ENCODE results near the gene GRID1.
"Not testable (repeated sequence)": the region's sequence is repeated elsewhere in the genome, so short reads cannot be mapped to it uniquely, and the experiment has no call there.

Gene GRID1

GRCh38 chr10:86137561-86137960 is 229.0 kb downstream of the GRID1 start:
- DNase-seq (ENCODE audit: low spot score), result no peak

DNA sequence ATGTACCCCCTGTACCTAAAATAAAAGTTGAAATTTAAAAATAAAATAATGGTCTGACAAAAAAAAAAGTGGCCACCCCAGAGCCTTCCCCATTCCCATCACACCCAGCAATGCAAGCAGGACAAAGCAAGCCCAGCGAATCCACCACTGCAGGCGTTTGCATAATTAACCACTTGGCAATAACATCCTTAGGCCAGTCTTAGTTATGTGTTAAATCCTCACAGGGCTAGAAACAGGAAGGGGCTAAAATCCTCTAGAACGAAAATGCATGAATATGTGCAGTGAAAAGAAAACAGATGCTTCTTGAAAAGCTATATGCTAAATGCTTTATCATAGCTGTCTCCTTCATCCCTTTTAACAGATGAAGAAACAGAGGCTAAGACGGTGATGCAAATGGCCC is 229.7 kb downstream of the GRID1 start:
- no peak for DNase-seq (ENCODE audit: low spot score)

GRCh38 chr10:86135191-86135590 is 231.4 kb downstream of the GRID1 start:
- no peak for DNase-seq (ENCODE audit: low spot score)

DNA sequence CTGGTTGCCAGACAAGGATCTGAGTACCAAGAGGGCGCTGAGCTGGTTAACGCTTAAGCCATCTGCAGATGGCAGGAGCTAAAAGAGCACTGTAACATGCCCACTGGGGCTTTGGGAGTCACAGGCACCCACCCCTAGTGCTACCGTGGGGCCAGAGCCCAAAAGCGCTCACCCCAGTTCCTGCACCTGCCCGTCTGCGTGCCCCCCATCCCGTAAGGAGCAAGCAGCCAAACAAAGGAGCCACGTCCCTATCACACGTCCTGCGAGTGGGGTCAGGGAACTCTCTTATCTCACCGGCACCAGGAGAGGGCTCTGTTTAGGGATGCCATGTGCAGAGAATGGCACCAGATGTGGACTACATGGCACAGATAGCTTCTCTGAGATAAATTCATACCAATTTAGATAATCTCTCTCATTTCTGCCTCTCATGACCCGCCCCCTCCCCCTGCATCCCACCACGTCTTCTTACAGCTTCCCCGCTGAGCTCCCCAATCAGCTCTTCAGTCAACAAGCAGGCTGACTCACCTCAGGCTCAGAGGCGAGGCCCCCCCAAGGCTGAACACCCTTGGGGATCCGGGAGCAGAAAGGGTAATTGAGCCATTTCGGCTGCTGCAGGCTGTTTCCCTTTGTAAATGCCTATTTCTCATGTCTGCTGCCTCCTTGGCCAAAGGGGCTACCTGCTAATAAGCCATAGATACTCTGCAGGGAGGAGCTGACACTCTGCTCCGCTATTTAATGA is 235.7 kb downstream of the GRID1 start:
- DNase-seq (ENCODE audit: low spot score), result no peak

- no peak for DNase-seq (ENCODE audit: low spot score)
Observed at GRCh38 chr10:86130041-86130440, 236.6 kb downstream of the GRID1 start.

GRCh38 chr10:86128360-86128759 is 238.2 kb downstream of the GRID1 start:
- DNase-seq (ENCODE audit: low spot score), result no peak

- no peak for DNase-seq (ENCODE audit: low spot score)
Observed at GRCh38 chr10:86127274-86127819, 239.2 kb downstream of the GRID1 start.

DNA sequence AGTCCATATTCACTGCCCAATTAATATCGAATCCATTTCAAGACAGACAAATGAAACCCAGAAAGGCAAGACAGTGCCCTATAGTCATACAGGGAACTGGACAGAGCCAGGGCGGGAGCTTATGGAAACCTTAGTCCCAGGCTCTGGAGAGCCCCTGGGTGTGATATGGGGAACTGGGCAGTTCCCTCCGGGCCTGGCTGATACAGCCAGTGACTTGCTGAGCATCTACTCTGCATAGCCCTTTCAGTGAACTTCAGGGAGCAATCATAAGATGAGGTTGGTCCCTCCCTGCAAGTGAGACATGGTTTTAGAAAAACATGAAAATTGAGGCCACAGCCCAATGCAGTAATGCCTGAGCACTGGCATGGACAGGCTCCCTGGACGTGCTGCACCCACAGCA is 241.9 kb downstream of the GRID1 start:
- no peak for DNase-seq (ENCODE audit: low spot score)

DNA sequence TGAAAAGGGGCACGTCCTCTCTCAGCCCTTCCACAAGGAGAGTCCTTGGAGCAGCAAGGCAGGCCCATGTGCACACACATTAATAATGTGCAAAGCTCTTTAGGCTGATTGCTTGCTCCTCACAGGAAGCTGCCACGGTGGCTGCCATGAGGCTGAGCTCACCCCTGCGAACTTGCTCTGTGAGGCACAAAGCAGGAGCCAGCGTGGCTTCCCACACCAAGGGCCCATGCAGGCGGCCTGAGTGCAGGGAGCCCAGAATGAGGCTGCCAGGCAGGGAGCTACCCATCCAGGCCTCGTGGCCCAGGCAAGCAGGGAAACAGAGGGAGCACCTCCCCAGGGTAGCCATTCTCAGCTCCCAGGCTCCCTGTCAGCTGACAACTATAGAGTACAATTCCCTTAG is 242.9 kb downstream of the GRID1 start:
- no peak for DNase-seq (ENCODE audit: low spot score)

GRCh38 chr10:86123304-86123703 is 243.3 kb downstream of the GRID1 start:
- DNase-seq (ENCODE audit: low spot score), result no peak

GRCh38 chr10:86122646-86123045 is 243.9 kb downstream of the GRID1 start:
- DNase-seq (ENCODE audit: low spot score), result no peak

GRCh38 chr10:86121200-86121599 is 245.4 kb downstream of the GRID1 start:
- DNase-seq (ENCODE audit: low spot score), result no peak

GRCh38 chr10:86117051-86117450 is 249.5 kb downstream of the GRID1 start:
- no peak for DNase-seq (ENCODE audit: low spot score)

GRCh38 chr10:86113983-86114382 is 252.6 kb downstream of the GRID1 start:
- no peak for DNase-seq (ENCODE audit: low spot score)

DNA sequence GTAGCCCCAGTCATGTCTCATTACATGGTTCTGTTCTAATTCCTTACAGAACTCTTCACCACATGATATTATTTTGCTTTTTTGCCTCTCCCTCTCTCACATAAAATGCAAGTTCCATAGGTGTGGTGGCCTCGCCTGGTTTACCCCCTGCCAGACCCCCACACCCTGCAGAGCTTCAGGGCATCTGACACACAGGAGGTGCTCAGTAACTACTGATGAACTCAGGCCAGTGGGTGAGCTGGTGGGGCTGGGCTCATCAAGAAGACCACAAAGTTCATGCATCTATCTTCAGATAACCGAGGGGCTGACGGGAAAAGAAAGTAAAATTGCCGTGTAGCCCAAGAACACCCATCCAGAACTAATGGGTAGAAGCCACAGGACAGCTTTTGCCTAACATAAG is 253.1 kb downstream of the GRID1 start:
- DNase-seq (ENCODE audit: low spot score), result no peak

DNA sequence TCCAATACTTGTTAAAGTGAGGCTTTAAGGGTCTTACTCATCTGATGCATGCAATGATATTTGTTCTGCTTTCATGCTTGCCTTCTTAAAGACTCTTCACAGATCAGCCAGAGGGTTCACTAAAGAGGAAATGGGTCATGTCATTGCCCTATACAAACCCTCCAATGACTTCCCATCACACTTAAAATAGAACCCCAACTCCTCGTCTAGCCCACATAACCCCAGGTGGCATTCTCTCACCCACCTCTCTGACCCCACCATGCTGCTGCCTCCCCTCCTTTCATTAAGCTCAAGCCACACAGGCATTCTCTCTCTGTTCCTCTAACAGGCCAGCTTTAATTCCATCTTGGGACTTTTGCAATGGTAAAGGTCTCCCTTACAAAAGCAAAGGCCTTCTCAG is 253.6 kb downstream of the GRID1 start:
- DNase-seq (ENCODE audit: low spot score), result no peak

DNA sequence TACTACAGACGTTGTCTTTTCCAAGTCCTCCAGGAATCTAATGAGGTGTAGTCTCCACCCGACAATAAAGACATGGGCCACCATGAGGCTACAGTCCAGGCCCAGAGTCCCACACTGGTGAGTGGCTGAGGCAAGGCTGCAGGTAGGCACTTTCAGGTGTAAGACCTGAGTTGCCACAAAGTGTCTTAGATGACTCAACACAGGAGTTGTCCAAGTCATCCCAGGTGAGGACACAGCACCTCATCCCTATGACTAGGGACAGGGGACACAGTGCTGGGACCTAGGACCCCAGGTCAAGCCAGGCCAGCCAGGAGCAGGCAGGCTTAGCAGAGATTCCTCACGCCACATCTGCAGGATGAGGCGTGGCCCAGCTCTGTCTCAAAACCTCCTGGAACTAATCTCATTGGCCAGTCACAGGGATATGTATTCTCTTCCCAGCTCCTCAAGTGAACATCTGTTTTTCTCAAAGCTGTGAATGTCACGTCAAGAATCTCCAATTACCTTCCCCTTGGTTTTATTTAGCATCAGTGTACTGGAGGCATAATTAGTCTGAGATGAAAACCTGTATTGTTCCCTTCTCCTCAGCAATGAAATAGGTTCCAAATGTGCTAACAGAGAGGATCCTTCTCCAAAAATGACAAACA is 254.6 kb downstream of the GRID1 start:
- no peak for DNase-seq (ENCODE audit: low spot score)

DNA sequence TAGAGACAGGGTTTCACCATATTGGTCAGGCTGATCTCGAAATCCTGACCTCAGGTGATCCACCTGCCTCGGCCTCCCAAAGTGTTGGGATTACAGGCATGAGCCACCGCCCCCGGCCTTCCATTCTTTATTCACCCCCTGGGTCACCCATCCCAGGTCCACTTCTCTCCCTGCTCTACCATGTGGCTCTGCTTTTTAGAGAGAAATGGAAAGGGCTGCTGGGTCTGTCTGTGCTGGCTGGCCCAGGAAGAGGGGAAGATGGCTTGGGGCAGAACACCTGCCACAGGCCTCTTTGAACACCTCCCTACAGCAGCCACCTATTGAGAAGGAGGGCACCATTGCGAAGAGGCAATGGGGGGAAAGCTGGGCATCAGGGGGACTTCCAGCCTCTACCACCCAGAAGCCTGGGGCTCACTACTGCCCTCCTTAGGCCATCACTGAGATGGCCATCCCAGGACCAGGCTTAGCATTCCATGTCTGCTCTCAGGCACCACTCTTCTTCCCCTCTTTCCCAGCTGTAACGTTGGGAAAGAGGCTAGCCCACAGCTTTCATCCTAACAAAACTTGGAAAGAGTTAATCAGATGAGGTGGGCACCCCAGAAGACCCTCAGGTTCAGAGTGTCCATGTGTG is 256.3 kb downstream of the GRID1 start:
- no peak for DNase-seq (ENCODE audit: low spot score)

DNA sequence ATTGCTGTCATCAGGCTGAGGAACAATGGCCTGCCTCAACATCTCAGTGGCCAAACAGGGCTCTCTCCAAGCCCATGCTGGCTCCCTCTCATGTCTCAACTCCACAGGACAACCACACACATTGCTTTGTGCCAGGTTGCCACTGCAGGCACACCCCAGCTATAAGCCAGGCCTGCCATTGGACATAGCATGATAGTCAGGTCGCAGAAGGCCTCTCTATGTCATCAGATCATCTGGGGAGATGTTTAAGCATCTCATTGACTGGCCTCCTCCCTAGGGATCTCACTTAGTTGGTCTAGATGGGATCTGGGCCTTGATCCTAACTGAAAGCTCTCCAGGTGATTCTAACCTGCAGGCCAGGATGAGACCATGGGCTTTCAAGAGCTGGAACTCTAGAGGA is 257.2 kb downstream of the GRID1 start:
- no peak for DNase-seq (ENCODE audit: low spot score)

- no peak for DNase-seq (ENCODE audit: low spot score)
Observed at GRCh38 chr10:86108696-86109095, 257.9 kb downstream of the GRID1 start.

GRCh38 chr10:86107611-86108310 is 258.8 kb downstream of the GRID1 start:
- not testable (repeated sequence) for DNase-seq (ENCODE audit: low spot score)

DNA sequence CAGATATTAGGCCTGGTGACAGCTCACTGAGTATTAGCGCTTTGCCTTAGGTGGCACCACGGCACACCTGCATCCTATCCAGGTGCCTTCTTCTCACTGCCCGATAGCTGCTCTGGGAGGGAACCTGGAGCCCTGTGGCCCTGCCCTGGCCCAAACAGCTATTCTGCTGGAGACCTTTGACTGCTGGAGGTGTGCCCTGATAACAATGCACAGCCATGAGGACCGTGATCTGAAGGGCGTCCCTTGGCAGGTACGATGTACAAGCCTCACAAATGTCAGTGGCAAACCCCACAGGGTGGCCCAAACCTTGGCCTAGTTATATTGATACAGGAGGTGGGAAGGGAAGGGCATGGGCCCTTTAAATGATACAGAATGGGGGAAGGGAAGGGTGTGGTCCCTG is 259.5 kb downstream of the GRID1 start:
- DNase-seq (ENCODE audit: low spot score), result no peak

- DNase-seq (ENCODE audit: low spot score), result no peak
Observed at GRCh38 chr10:86106616-86107015, 260.0 kb downstream of the GRID1 start.
